GM23248 (cell line): ENCODE measurements around the gene OR56A3. TPM values are rescaled to one million over a fixed set of nuclear protein-coding genes. Genes with fewer than 3 reads are reported as not detected.

ENCODE experiments used
- DNase-seq: peaks from one replicate; pipeline ENCODE4 v3.0.0-alpha.2; 2015
- H2AFZ ChIP-seq: fragments of 200-600 bp; sonication (generic); 2 replicates; pipeline ENCODE4 v1.6.1; 2016; ENCODE audit warnings: antibody characterized with exemption
- H3F3A ChIP-seq: fragments of 200-600 bp; sonication (generic); 2 replicates; pipeline ENCODE4 v1.6.1; 2016; ENCODE audit warnings: mild to moderate bottlenecking, antibody characterized with exemption, mixed run types; ENCODE audit not compliant: insufficient read depth
- H3K27ac ChIP-seq: fragments of 200-600 bp; sonication (generic); 2 replicates; pipeline ENCODE4 v1.5.1; 2016; ENCODE audit warnings: mild to moderate bottlenecking
- H3K27me3 ChIP-seq: fragments of 200-600 bp; sonication (generic); replicated peaks from 2 replicates; pipeline ENCODE4 v1.6.1; 2016; ENCODE audit warnings: mild to moderate bottlenecking; ENCODE audit not compliant: insufficient read depth
- H3K36me3 ChIP-seq: fragments of 200-600 bp; sonication (generic); 2 replicates; pipeline ENCODE4 v1.6.1; 2016; ENCODE audit warnings: low read depth, mild to moderate bottlenecking
- H3K4me1 ChIP-seq: fragments of 200-600 bp; sonication (generic); 2 replicates; pipeline ENCODE4 v1.6.1; 2016; ENCODE audit warnings: mild to moderate bottlenecking; ENCODE audit not compliant: insufficient read depth
- H3K4me2 ChIP-seq: fragments of 200-600 bp; sonication (generic); one replicate; pipeline ENCODE4 v1.6.1; 2016; ENCODE audit warnings: mild to moderate bottlenecking; ENCODE audit not compliant: unreplicated experiment
- H3K4me3 ChIP-seq: fragments of 200-600 bp; sonication (generic); 2 replicates; pipeline ENCODE4 v1.5.1; 2016; ENCODE audit warnings: mild to moderate bottlenecking
- H3K79me2 ChIP-seq: fragments of 200-600 bp; sonication (generic); 2 replicates; pipeline ENCODE4 v1.6.1; 2016; ENCODE audit warnings: mild to moderate bottlenecking; ENCODE audit not compliant: insufficient read depth
- H3K9ac ChIP-seq: fragments of 200-600 bp; sonication (generic); 2 replicates; pipeline ENCODE4 v1.6.1; 2016; ENCODE audit warnings: mild to moderate bottlenecking
- H3K9me2 ChIP-seq: fragments of 200-600 bp; sonication (generic); 2 replicates; pipeline ENCODE4 v1.6.1; 2016; ENCODE audit warnings: mixed run types, mild to moderate bottlenecking, moderate library complexity; ENCODE audit not compliant: insufficient read depth
- H3K9me3 ChIP-seq: fragments of 200-600 bp; sonication (generic); one replicate; pipeline ENCODE4 v1.6.1; 2017; ENCODE audit warnings: low read depth
- H4K20me1 ChIP-seq: fragments of 200-600 bp; sonication (generic); 2 replicates; pipeline ENCODE4 v1.6.0; 2016; ENCODE audit not compliant: insufficient read depth
- EZH2 ChIP-seq: fragments of 200-600 bp; sonication (generic); IDR thresholded peaks from 2 replicates; pipeline ENCODE4 v1.6.1; 2018; ENCODE audit warnings: antibody characterized with exemption, mild to moderate bottlenecking; ENCODE audit not compliant: insufficient read depth, poor library complexity, severe bottlenecking
- EZH2phosphoT487 ChIP-seq: fragments of 200-600 bp; sonication (generic); IDR thresholded peaks from 2 replicates; pipeline ENCODE4 v1.6.1; 2018; ENCODE audit warnings: antibody characterized with exemption, moderate library complexity, mild to moderate bottlenecking, low read depth; ENCODE audit not compliant: insufficient read depth
- WGBS, 2 experiments: methylation state at CpG; one replicate each; pipeline ENCODE4 v1.1.6; 2015 to 2017; ENCODE audit warnings: low lambda C conversion rate in 2 of 2, low coverage in 1 of 2; ENCODE audit errors: missing lambda C conversion rate in 2 of 2; 5-methylcytosine and 5-hydroxymethylcytosine counted together
- in situ Hi-C: fragments of 300-500 bp; cut with MboI; formaldehyde crosslinking; loops from 2 replicates; pipeline ENCODE4 v1.15.0; 2020
- polyA plus RNA-seq: library from polyadenylated mRNA; unstranded; fragments of >200 nt; fragmentation: Nextera tagmentation; extraction: Ambion mirVana; gene quantifications from 2 replicates; pipeline ENCODE4 v1.2.1, GENCODE V29; 2016
- total RNA-seq: library from RNA; depleted of rRNA; stranded (reverse); fragments of >200 nt; shearing (Covaris generic); gene quantifications from 2 replicates; pipeline ENCODE4 v1.2.3, GENCODE V29; 2014; rRNA removed

Gene OR56A3, protein sequence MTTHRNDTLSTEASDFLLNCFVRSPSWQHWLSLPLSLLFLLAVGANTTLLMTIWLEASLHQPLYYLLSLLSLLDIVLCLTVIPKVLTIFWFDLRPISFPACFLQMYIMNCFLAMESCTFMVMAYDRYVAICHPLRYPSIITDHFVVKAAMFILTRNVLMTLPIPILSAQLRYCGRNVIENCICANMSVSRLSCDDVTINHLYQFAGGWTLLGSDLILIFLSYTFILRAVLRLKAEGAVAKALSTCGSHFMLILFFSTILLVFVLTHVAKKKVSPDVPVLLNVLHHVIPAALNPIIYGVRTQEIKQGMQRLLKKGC
- total RNA-seq: not detected in 2 replicates
- polyA plus RNA-seq: not detected in 2 replicates

GRCh38 chr11:5941951-5942350, at the start of gene OR56A3:
Gene OR56A3, plus strand, starts transcription at chr11:5942251. Its CDS starts 5,096 bp downstream, at chr11:5947347.
- no peak within 1 kb of the TSS for H3K27ac ChIP-seq
- H3K9ac ChIP-seq: no peak within 1 kb of the TSS
- WGBS, 2 experiments: 20 to 21% methylated on average over 3 of the region's 3 CpGs
- no peak within 1 kb of the TSS for H2AFZ ChIP-seq
- no peaks in the 10 kb centered on the region for H3K36me3 ChIP-seq
- no peaks in the 10 kb centered on the region for H3K79me2 ChIP-seq
- H4K20me1 ChIP-seq: no peaks in the 10 kb centered on the region
- no peaks in the 10 kb centered on the region for H3K27me3 ChIP-seq
- DNase-seq: no peak
- TF ChIP-seq EZH2phosphoT487: no peak
- TF ChIP-seq EZH2: no peak
- no peaks in the 10 kb centered on the region for H3K9me3 ChIP-seq
- no peak within 1 kb of the TSS for H3K4me2 ChIP-seq
- in situ Hi-C loops: no loop called here
- no peaks in the 10 kb centered on the region for H3K4me1 ChIP-seq
- H3F3A ChIP-seq: no peaks in the 10 kb centered on the region
- no peaks in the 10 kb centered on the region for H3K9me2 ChIP-seq
- H3K4me3 ChIP-seq: no peak within 1 kb of the TSS

DNA sequence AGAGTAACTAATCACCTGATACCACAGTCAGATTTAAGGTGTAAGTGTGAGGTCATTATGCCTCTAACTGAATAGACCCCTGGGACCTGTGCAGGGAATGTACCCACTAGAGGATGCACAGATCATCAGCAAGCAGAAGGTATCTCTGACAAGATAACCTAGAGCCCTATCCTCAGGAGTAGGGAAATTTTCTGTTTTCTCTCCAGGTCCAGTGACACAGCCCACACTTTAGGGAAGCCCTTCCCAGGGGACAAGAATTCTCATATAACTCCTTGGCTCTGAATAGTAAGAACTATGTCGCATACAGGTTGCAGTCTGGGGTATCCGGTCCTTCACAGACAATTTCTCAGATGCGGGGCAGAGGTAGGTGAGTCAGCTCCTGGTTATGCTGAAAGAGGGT, 49.1 kb upstream of the OR56A3 start, which contains the start of gene OR52E5:
TSS of gene OR52E5 (plus strand) at position 301 of the 400 bp plus-strand sequence. CDS start 7,569 bp downstream, outside the sequence.
- 71 to 82% methylated on average over 3 of the region's 3 CpGs for WGBS, 2 experiments

DNA sequence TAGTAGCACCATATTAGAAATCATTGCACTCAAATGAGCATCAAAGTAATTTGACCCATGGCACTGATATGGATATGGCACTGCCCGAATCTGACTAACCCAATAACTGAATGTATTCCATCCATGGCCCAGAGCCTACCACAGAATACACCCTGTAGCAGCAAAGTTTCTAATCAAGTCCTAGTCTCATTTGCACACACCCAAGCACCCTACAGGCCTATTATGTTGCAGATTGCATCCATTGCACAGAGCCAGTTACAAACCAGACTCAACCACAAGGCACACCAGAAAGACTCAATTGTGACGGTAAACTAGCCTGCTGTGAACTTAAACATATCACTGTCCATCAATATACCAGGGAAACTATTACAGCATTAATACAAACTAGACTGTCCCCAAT, 42.5 kb upstream of the OR56A3 start:
- Histone ChIP-seq H3K4me1 (no peaks in the 10 kb centered on the region), H2AFZ (no peak overlapping the region), H3K9ac (no peak overlapping the region), H3K79me2 (no peaks in the 10 kb centered on the region), H3K36me3 (no peaks in the 10 kb centered on the region), H3K27me3 (no peaks in the 10 kb centered on the region), H3K9me3 (no peaks in the 10 kb centered on the region), H3K9me2 (no peaks in the 10 kb centered on the region), H3K4me3 (no peak overlapping the region), H4K20me1 (no peaks in the 10 kb centered on the region), H3F3A (no peaks in the 10 kb centered on the region), H3K27ac (no peak overlapping the region), H3K4me2 (no peak overlapping the region)
- 40 to 41% methylated on average over 2 of the region's 2 CpGs for WGBS, 2 experiments
- in situ Hi-C loops: no loop called here
- DNase-seq: no peak
- no peak for TF ChIP-seq EZH2
- TF ChIP-seq EZH2phosphoT487: no peak

More for the DNA sequence above, 49.1 kb upstream of the OR56A3 start, which contains the start of gene OR52E5:
- no peak for DNase-seq
- Histone ChIP-seq H4K20me1 (no peaks in the 10 kb centered on the region), H3K27me3 (no peaks in the 10 kb centered on the region), H3K4me1 (no peaks in the 10 kb centered on the region), H3K4me3 (no peak within 1 kb of the TSS), H3K27ac (no peak within 1 kb of the TSS), H3K4me2 (no peak within 1 kb of the TSS), H3F3A (no peaks in the 10 kb centered on the region), H2AFZ (no peak within 1 kb of the TSS), H3K9me2 (no peaks in the 10 kb centered on the region), H3K9me3 (no peaks in the 10 kb centered on the region), H3K9ac (no peak within 1 kb of the TSS), H3K36me3 (no peaks in the 10 kb centered on the region), H3K79me2 (no peaks in the 10 kb centered on the region)
- in situ Hi-C loops: no loop called here
- TF ChIP-seq EZH2phosphoT487: no peak
- no peak for TF ChIP-seq EZH2

DNA sequence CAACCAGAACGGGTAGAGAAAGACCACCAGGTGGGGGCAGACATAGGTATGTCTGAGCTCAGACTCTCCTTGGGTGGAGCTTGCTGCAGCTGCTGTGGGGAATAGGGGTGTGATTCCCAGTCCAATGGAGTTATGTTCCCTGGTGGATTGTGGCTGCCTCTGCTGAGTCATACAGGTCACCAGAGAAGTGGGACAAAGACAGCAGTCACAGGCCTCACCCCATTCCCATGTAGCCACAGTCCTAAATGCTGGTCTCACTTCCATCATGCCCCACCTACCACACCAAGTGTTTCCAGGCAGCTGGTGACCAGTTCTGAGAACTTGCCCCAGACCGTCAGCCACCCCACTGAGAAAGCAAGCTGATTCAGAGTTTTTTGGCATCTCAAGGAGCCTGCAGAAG, 31.5 kb upstream of the OR56A3 start:
- H3K4me1 ChIP-seq: no peaks in the 10 kb centered on the region
- no peak for DNase-seq
- no peak overlapping the region for H2AFZ ChIP-seq
- no peaks in the 10 kb centered on the region for H4K20me1 ChIP-seq
- no peak overlapping the region for H3K4me3 ChIP-seq
- H3K4me2 ChIP-seq: no peak overlapping the region
- no peaks in the 10 kb centered on the region for H3F3A ChIP-seq
- no peak overlapping the region for H3K27ac ChIP-seq
- H3K9me3 ChIP-seq: no peaks in the 10 kb centered on the region
- no peaks in the 10 kb centered on the region for H3K79me2 ChIP-seq
- in situ Hi-C loops: no loop called here
- 17 to 24% methylated on average over 2 of the region's 2 CpGs for WGBS, 2 experiments
- TF ChIP-seq EZH2 (no peak), EZH2phosphoT487 (no peak)
- no peaks in the 10 kb centered on the region for H3K9me2 ChIP-seq
- H3K36me3 ChIP-seq: no peaks in the 10 kb centered on the region
- H3K9ac ChIP-seq: no peak overlapping the region
- no peaks in the 10 kb centered on the region for H3K27me3 ChIP-seq
